ENCODE data around the gene ABCC4.

Gene ABCC4

GRCh38 chr13:95323930-95324662, 22.8 kb upstream of the ABCC4 start:
- H3K4me3 ChIP-seq (ENCODE audit: low read length), result no peak overlapping the region
- H3K4me1 ChIP-seq (ENCODE audit: control insufficient read depth, low read length), result no peaks in the 10 kb centered on the region
- H3K36me3 ChIP-seq (ENCODE audit: control insufficient read depth, low read length), result no peaks in the 10 kb centered on the region
- H3K27ac ChIP-seq (ENCODE audit: low read depth, low read length), result no peak overlapping the region
- no peak overlapping the region for H3K4me2 ChIP-seq (ENCODE audit: low read length)
- TF ChIP-seq EZH2phosphoT487 (IDR thresholded peaks at IDR 0.05; ENCODE audit: borderline replicate concordance, low read length) (no peak), CTCF (IDR thresholded peaks at IDR 0.05; ENCODE audit: low read depth, low read length, poor library complexity, severe bottlenecking) (no peak)
- H3K9me3 ChIP-seq (ENCODE audit: control insufficient read depth, insufficient read depth, low read length), result no peaks in the 10 kb centered on the region
- H3K27me3 ChIP-seq (ENCODE audit: control insufficient read depth, low read length), result no peaks in the 10 kb centered on the region
- H3K9me2 ChIP-seq (replicated peaks; ENCODE audit: control insufficient read depth, low read length), result no peaks in the 10 kb centered on the region
- no peaks in the 10 kb centered on the region for H3K79me2 ChIP-seq (ENCODE audit: control insufficient read depth, low read length)
- no peaks in the 10 kb centered on the region for H3F3A ChIP-seq (ENCODE audit: control insufficient read depth, insufficient read depth)
- H4K20me1 ChIP-seq (ENCODE audit: control insufficient read depth, insufficient read depth, low read depth, low read length), result no peaks in the 10 kb centered on the region

- Histone ChIP-seq H3K36me3 (ENCODE audit: control insufficient read depth, low read length) (no peaks in the 10 kb centered on the region), H4K20me1 (ENCODE audit: control insufficient read depth, insufficient read depth, low read depth, low read length) (no peaks in the 10 kb centered on the region), H3F3A (ENCODE audit: control insufficient read depth, insufficient read depth) (no peaks in the 10 kb centered on the region), H3K4me1 (ENCODE audit: control insufficient read depth, low read length) (no peaks in the 10 kb centered on the region), H3K79me2 (ENCODE audit: control insufficient read depth, low read length) (no peaks in the 10 kb centered on the region), H3K4me2 (ENCODE audit: low read length) (no peak overlapping the region), H3K27me3 (ENCODE audit: control insufficient read depth, low read length) (no peaks in the 10 kb centered on the region; the same call in 1 of the 2 replicates), H3K9me2 (replicated peaks; ENCODE audit: control insufficient read depth, low read length) (no peaks in the 10 kb centered on the region), H3K27ac (ENCODE audit: low read depth, low read length) (no peak overlapping the region), H3K9me3 (ENCODE audit: control insufficient read depth, insufficient read depth, low read length) (no peaks in the 10 kb centered on the region), H3K4me3 (ENCODE audit: low read length) (no peak overlapping the region)
- TF ChIP-seq EZH2phosphoT487 (IDR thresholded peaks at IDR 0.05; ENCODE audit: borderline replicate concordance, low read length), result no peak
- TF ChIP-seq CTCF (IDR thresholded peaks at IDR 0.05; ENCODE audit: low read depth, low read length, poor library complexity, severe bottlenecking), result no peak
Measured at GRCh38 chr13:95319551-95320274, 18.5 kb upstream of the ABCC4 start.

- no peaks in the 10 kb centered on the region for H3F3A ChIP-seq (ENCODE audit: control insufficient read depth, insufficient read depth)
- H3K79me2 ChIP-seq (ENCODE audit: control insufficient read depth, low read length), result no peaks in the 10 kb centered on the region
- no peak overlapping the region for H3K4me2 ChIP-seq (ENCODE audit: low read length)
- no peak overlapping the region for H3K4me3 ChIP-seq (ENCODE audit: low read length)
- H3K27ac ChIP-seq (ENCODE audit: low read depth, low read length), result no peak overlapping the region
- no peaks in the 10 kb centered on the region for H3K4me1 ChIP-seq (ENCODE audit: control insufficient read depth, low read length)
- peaks cover 3% of the 10 kb centered on the region; the same call in 1 of the 2 replicates for H3K27me3 ChIP-seq (ENCODE audit: control insufficient read depth, low read length)
- no peaks in the 10 kb centered on the region for H3K9me2 ChIP-seq (replicated peaks; ENCODE audit: control insufficient read depth, low read length)
- H3K36me3 ChIP-seq (ENCODE audit: control insufficient read depth, low read length), result no peaks in the 10 kb centered on the region
- H3K9me3 ChIP-seq (ENCODE audit: control insufficient read depth, insufficient read depth, low read length), result no peaks in the 10 kb centered on the region
- H4K20me1 ChIP-seq (ENCODE audit: control insufficient read depth, insufficient read depth, low read depth, low read length), result no peaks in the 10 kb centered on the region
- no peak for TF ChIP-seq EZH2phosphoT487 (IDR thresholded peaks at IDR 0.05; ENCODE audit: borderline replicate concordance, low read length)
- no peak for TF ChIP-seq CTCF (IDR thresholded peaks at IDR 0.05; ENCODE audit: low read depth, low read length, poor library complexity, severe bottlenecking)
Measured at GRCh38 chr13:95317039-95317989, 16.1 kb upstream of the ABCC4 start.
